ENCODE results near the gene CLEC16A.

- TF ChIP-seq CTCF (IDR thresholded peaks at IDR 0.05) (no peak), EZH2 (IDR thresholded peaks at IDR 0.05; ENCODE audit: borderline replicate concordance, insufficient read depth, low read depth, low read length, poor library complexity, severe bottlenecking) (no peak)
These were observed at the start of gene CLEC16A for GRCh38 chr16:10944249-10945064.
